GM18907 (cell line): ENCODE measurements around the gene LRRC73.
"Not testable (repeated sequence)": the region's sequence is repeated elsewhere in the genome, so short reads cannot be mapped to it uniquely, and the experiment has no call there.

Experiments used
- ATAC-seq: cut with Tn5 transposase; IDR thresholded peaks from one replicate; pipeline ENCODE4 v1.9.1; 2021; ENCODE audit warnings: mild to moderate bottlenecking, moderate library complexity; ENCODE audit not compliant: unreplicated experiment

Gene LRRC73

DNA sequence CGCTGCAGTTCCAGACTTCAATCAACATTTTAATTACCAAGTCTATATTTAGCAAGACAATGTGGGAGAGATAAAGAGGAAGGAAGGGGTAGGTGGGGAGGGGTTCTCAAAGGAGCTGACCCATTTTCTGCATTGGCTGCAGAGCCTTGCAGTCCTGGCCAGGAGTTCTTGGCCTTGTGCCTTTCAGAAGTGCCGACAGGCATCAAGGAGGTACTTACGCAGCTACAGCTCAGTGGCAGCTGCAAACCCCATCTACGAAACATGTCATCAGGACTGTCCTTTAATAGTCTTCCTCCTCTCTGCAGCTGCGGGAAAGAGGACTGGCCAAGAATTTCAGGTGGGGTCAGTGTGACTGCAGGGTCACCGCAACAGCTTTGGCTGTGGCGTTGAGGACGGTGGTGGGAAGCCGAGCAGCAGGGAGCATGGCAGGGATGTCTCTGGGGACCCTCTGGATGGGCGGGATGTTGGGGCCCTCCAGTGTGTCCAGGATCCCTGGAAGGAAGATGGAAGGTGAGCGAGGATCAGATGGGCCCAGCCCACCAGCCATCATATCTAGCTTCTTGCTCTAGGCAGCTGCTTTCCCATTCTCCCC lies 1.8 kb upstream of the LRRC73 start:
- no peak for ATAC-seq

DNA sequence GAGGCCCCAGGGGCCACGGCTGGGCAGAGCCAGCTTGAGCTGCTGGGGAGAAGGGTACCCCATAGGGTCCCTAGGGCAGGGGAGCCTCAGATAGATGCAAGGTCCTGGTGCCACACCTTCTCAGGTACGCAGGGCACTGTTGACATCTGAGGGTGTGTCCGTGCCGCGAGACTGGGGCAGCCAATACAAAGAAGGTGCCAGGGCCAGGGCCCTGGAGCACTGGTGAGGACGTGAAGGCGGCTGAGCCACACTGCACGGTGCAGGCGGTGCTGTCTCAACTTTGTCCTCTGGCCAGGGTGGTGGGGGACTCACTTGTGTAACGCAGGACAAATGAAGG lies 649 bp upstream of the LRRC73 start:
- no peak for ATAC-seq

DNA sequence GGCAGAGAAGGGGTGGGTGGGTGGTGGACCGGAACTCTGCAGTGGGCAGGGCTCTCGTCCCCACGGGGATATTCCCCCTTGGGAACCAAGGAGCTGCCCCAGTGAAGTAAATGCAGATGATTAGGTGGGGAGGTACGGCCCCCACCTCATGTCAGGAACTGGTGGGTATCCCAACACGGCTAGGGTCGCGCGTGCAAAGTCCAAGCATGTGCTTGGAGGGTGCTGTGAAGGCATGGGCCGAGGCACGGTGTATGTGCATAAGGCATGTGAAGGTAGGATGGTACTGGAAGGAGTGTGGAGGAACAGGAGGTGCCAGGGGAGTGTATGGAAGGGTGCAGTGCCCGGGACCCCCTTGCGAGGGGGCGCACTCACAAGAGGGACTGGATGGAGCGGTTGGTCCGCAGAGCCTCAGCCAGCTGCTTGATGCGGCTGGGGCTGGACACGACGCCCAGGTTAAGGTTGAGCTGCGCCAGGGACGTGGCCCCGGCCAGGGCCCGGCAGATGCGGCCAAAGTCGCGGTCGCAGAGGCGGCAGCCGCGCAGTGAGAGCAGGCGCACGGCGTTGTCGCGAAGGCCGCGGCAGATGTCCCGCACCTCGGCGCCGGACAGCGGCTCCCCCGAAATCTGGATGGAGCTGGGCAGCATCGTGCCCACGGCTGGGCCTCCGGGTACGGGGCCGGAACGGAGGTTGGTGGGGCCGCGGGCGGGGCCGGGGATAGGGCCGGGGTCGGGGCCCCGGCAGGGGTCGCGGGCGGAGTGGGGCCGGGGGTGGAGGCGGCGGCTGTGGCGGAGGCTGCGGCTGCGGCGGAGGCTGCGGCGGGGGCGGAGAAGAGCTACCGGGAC lies 783 bp downstream of the LRRC73 start:
- no peak for ATAC-seq

DNA sequence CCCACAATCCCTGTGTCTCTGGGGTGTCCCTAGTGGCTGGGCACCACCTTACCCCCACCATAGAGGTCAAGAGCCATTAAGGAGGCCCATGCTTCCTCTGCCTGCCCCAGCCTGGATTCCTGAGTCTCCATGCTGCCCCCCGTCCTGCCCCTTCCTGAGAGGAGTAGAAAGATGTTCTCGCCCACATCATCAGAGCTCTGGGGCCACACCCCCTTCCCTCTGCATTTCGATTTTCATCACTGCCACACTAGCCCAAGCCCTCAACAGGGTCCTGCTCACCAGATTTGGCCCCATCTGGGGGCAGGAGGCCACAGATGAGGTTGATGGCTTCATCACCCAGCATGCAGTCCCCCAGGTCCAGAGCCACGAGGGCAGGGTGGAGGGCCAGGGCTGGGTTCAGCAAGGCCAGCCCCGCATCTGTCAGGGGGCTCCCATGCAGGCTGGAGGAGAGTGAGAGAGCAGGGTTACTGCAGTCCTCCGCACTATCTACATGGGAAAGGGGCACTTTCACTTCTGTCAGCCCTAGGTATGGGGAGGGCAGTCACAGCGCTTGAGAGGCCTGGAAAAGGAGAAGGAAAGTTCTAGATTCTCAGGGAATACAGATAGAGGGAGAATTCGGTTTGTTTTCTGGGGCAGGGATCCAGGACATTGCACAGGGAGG lies 1.5 kb downstream of the LRRC73 start:
- ATAC-seq, result no peak

DNA sequence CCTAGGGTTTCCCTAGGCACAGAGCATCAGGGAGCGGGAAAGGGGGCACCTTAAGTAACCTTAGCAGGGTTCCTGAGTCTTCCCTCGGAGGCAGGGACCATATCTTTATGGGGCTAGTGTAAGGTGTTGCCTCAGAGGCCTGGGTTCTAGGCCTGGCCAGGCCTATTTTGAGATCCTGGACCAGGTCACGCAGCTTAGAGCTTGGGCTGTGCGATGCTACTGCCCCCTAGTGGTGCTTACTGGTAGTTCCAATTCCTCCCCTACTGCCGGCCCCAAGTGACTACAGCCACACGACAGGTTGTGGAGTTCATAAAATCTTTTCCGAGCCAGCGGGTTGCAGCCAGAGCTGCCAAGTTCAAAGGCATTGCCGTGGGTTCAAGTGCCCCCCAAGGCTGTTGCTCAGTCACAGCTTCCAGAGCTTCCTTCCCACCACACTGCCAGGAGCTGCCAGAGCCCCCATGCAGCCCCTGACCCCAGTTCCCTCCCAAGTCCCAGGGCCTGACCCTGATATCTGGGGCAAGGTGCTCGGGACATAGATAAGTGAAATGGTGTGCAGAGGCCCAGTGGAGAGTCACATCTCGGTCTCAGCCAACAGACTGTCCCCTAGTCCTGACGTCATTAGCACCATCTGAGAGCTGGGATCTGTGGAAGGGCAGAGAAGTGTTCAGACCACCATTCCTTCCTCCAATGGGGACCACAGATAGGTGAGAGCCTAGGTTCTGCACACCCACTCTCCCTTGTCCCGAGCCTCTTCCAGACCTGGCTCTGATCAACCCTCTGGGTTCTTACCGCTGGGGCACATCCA lies 3.3 kb downstream of the LRRC73 start:
- ATAC-seq, result peak; percentile 54

DNA sequence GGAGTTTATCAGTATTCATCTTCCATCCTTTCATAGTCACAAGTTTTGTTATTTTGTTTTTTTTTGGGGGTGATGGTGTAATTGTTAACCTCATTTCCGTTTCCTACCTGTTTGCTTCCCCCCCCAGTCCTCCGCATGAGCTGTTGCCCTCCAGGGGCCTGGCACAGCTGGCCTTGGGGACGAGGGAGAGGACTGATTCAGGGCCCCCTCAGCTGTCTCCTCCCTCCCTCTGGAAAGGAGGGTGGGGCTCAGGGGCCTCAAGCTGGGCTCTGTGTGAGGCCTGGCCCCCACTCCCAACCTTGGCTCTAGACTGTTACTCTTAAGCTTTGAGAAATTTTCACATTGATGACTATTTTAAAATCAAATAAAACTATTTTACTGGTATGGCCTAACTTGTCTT lies 4.0 kb downstream of the LRRC73 start:
- ATAC-seq, result no peak

DNA sequence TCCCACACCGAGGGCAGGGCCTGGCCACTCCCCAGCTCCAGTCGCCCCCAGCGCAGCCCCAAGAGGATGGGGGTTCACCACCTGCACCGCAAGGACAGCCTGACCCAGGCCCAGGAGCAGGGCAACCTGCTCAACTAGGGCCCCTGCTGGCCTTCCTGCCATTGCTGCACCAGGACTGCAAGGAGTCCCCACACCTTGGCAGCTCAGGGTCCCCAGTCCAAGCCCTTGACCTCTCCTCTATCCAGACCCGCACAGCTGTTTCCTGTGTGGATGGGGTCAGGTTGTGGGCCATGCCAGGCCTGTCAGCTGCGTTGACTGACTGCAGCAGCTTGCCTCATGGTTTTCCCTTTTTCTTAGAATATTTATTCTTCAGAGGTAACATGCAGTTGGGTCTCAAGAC lies 4.4 kb downstream of the LRRC73 start:
- no peak for ATAC-seq

DNA sequence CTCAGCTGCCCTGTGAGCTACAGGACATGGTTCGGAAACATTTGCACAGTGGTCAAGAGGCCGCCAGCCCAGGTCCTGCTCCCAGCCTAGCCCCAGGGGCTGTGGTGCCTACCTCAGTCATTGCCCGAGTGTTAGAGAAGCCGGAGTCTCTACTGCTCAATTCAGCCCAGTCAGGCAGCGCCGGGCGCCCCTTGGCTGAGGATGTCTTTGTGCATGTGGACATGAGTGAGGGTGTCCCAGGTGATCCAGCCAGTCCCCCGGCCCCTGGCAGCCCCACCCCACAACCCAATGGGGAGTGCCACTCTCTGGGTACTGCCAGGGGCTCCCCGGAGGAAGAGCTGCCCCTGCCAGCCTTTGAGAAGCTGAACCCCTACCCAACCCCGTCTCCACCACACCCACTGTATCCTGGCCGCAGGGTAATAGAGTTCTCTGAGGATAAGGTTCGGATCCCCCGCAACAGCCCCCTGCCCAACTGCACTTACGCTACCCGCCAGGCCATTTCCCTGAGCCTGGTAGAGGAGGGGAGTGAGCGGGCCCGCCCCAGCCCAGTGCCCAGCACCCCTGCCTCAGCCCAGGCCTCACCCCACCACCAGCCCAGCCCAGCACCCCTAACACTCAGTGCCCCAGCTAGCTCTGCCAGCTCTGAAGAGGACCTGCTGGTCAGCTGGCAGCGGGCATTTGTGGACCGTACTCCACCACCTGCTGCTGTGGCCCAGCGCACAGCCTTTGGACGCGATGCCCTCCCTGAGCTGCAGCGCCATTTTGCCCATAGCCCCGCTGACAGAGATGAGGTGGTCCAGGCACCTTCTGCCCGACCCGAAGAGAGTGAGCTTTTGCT lies 5.2 kb downstream of the LRRC73 start:
- ATAC-seq, result no peak

DNA sequence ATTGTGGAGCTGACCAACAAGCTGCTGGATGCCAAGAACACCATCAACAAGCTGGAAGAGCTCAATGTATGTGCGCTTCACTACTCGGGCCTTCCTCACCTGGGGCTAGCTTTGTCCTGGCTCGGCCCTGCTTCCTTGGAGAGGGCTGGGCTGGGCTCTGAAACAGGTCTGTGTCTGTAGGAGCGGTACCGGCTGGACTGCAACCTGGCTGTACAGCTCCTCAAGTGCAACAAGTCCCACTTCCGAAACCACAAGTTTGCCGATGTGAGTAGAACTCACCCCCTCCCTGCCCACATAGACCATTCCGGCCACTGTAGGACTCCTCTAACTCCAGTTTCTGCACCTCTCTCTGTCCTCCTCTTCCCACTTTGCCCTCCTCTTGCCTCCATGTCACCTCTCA lies 6.7 kb downstream of the LRRC73 start:
- no peak for ATAC-seq

DNA sequence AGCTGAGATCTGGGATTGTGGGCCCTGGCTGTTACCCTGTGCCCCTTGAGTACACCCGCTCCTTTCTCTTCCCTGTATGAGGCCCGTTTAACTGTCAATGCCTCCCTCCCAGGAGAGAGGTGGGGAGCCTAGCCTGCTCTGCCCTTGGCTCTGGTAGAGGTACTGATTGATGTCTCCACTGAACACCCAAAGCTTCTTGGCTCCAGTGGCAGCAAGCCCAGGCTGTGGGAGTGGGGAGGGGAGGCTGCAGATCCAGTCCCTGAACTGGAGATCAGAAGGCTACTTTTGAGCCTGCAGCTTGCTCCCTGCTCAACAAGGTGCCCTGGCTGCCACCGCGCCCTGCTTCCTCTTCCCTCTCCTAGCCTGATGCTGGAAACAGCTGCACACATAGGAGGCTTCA lies 7.5 kb downstream of the LRRC73 start:
- ATAC-seq, result no peak

DNA sequence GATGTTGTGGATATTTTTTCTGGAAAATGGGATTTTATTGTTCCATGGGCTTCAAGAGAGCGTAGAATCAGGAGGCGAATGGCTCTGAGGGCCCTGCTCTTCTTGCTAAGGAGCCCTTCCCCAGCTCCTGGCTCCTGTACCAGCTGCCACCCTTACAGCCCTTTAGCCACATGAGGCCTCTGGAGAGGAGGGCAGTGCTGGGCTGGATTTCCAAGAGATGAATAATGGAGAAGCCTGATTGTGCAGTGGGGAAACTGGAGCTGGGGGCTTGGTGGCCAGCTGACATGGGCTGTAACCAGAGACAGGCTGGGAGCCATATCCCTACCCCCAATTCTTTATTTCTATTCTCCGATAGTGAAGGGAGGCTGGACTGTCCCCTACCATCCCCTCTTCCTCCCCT lies 9.2 kb downstream of the LRRC73 start:
- no peak for ATAC-seq

DNA sequence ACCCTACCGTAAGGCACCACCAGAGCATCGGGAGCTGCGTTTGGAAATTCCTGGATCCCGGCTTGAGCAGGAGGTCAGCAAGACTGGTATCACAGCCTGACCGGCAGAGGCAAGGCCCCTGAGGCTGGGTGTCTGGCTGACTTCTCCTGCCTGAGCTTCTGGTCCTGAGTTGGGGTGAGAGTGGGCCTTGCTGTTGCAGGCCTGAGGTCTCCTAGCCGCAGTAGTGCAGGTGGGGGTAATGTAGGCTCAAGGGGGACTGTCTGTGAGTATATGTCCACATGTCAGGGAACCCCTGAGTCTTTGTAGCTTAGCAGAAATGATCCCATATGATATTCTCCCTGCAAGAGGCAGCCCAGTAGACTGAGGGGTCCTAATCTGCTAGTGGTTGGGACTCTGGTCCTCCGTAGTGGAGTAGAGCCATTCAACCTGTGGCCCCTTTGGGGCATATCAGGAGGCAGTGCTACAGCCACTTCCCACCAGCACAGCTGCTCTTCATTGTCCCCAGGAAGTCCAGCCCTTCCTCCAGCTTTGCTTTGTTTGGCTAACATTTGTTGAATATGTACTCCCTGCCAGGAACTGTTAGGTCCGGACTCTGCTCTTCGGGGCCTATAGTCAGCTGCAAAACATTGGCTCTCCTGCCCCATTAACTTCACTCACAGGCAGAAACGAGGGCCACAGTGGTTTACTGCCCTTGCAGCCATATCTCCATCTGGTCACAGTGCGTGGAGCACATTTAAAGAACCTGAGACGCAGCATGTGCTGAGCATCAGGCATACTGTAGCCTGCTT lies 10.9 kb downstream of the LRRC73 start:
- ATAC-seq, result no peak

DNA sequence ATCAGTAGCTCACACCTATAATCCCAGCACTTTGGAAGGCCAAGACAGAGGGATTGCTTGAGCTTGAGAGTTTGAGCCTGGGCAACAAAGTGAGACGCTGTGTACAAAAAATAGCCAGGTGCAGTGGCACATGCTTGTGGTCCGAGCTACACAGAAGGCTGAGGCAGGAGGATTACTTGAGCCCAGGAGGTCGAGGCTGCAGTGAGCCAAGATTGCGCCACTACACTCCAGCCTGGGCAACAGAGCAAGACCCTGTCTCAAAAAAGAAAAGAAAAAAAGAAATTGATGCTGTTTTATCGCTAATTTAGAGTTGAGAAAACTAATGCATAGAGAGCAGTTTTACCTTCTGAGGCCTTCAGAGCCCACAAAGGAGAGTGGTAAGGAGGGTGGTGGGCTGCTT lies 11.9 kb downstream of the LRRC73 start:
- ATAC-seq, result not testable (repeated sequence)

DNA sequence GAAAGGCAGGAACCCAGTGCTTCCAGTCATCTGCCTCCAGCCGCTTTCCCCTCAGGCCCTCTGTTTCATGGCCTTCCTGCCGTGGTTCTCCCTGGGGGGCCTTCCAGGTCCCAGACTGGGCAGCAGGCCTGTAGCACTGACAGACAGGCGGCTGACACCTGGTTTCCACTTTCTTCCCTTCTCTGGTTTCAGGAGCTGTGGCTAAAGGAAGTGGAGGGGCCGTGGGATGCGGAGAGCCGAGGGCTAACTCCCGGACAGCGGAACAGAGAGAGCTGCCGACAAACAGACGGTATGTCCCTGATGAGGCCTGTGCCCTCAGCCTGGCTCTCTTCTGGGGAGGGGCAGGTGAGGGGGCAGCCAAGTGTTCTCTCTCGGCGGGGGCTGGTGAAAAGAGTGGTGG lies 12.5 kb downstream of the LRRC73 start:
- ATAC-seq, result no peak

DNA sequence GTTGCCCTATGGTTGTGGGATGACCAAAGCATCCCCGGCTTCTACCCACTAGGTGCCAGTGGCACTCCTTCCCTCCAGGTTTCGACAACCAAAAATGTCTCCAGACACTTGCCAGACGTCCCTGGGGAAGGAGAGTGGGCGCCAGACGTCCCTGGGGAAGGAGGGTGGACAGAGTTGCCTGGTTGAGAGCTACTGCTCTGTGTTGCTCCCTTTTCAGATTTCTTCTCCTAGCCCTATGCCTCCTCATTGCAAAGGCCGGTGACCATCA lies 13.1 kb downstream of the LRRC73 start:
- ATAC-seq, result no peak

DNA sequence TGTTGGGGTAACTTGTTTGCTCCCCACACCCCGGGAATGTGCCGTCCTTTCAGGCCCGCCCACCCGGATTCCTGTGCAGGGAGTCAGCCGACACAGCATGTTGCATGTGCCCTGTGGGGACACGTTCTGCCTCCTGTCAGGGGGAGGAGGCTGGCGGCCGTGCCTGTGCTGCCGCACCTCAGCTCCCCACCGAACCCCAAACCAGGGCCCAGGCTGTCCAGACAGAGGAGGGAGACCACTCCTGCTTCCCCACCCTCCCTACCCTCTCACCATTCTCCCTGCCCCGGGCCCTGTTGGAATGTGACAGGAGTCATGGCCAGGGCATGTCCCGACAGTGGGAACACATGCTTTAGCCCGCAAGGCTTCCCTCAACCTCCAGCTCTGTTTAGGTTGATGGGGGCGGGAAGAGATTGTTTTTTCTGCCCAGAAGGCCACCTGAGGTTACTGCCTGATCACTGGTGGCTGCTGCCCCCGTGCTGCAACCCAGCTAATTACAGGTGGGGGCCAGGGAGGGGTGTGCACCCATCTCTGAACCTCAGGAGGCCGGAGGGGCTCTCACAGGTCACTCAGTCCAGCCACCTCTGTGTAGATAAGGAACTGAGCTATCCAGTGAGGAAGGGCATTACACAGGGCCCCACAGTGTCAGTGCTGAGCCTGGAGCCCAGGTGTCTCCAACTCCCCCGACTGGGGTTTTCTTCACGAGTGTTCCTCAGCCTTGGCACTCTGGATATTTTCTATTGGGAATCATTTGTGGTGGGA lies 13.6 kb downstream of the LRRC73 start:
- no peak for ATAC-seq

DNA sequence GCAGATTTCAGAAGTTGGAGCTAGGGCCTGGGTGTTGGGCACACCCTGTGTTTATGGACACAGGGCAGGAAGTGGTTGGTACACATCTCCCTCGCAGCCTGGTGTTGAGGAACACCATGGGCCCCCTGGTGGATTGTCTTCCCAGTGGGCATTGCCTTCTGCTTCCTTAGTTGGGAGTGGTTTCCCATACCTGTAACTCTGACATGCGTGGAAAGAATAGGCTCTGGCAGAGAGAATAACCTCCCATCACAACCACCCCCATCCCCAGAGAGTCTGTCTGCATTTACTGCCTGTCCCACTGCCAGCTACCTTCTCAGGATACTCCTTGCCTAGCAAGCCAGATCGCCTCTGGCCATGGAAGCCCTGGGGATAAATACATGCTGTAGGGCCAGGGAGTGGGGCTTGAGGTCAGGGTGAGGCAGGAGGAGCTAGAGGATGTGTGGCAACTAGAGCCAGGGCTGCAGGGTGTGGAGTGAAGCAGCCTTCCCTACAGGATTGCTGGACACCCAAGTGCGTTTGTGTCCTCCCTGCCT lies 14.7 kb downstream of the LRRC73 start:
- no peak for ATAC-seq

DNA sequence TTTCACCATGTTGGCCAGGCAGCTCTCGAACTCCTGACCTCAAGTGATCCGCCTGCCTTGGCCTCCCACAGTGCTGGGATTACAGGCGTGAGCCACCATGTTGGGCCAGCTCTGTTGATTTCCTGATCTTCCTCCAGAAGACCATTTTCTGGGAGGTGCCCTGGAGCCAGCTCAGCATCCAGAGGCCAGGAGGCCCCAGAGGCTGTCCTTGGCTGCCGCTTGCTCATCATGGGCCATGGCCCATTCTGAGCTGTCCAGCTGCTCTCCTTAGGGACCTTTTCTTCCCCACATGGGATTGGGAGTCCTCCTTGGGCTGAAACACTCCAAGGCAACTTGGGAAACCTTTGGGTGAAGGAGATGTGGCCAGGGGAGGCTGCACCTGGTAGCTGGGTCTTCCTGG lies 15.4 kb downstream of the LRRC73 start:
- no peak for ATAC-seq

DNA sequence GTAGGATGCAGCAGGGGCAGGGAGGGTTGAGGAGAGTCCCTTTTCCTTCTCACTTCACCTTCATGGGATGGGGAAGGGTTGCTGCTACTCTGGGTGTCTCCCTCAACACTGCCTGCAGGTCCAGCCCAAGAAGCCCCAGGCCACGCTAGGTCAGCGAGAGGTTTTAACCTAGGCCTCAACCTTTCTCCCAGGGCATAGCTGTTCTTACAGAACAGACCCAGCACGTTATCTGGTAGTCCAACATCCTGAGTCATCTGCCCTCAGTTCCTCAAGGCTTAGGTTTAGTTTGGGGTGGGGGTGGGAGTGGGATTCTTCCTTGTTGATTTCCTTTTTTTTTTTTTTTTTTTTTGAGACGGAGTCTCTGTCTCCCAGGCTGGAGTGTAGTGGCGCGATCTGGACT lies 15.8 kb downstream of the LRRC73 start:
- no peak for ATAC-seq
